Measurements from ENCODE around the gene MFN2.

MFN2 gene

GRCh38 chr1:12029720-12030339 is 49.6 kb downstream of the MFN2 start:
- TF ChIP-seq ZNF514 (tag by site-specific recombination; IDR thresholded peaks at IDR 0.05) (no peak), GLIS2 (tag by site-specific recombination; IDR thresholded peaks at IDR 0.05) (peak; percentile 14; the same call in 1 of the 2 replicates)
- CTCF ChIA-PET: interaction anchor here (0.6 to 1.5 kb wide), 5 partner anchors 40 to 215 kb away, joined by 3 to 6 read pairs (median 3); no protein-coding TSS in a partner anchor
- Histone ChIP-seq H3K9me3 (ENCODE audit: control insufficient read depth, insufficient read depth, low read depth, low read length) (no peaks in the 10 kb centered on the region), H3K27ac (ENCODE audit: extremely low read depth, low read depth, low read length) (no peak overlapping the region), H3K36me3 (ENCODE audit: control insufficient read depth in 2 of 2, insufficient read depth in 1 of 2, low read length in 2 of 2) (peaks cover 3 to 67% of the 10 kb centered on the region in 2 experiments; a peak in 2 of 3 replicates), H3K4me1 (ENCODE audit: control insufficient read depth, insufficient read depth, low read length) (no peaks in the 10 kb centered on the region), H3K4me3 (ENCODE audit: low read depth, low read length) (no peak overlapping the region)
- POLR2A ChIA-PET: interaction anchor here (4.2 kb wide), 1 partner anchor 10 kb away, joined by 32 read pairs; the partner anchor contains the start of gene MIIP

GRCh38 chr1:12031039-12031980 is 51.1 kb downstream of the MFN2 start:
- no peak overlapping the region for H3K4me3 ChIP-seq (ENCODE audit: low read depth, low read length)
- ChIA-PET CTCF (interaction anchor here (0.6 to 1.5 kb wide), 14 partner anchors 8 to 203 kb away, joined by 3 to 6 read pairs (median 4); no protein-coding TSS in a partner anchor), POLR2A (interaction anchor here (0.5 to 4.2 kb wide), 4 partner anchors 12 to 135 kb away, joined by 3 to 32 read pairs (median 4); partner anchors contain the start of gene MIIP)
- no peaks in the 10 kb centered on the region for H3K4me1 ChIP-seq (ENCODE audit: control insufficient read depth, insufficient read depth, low read length)
- H3K36me3 ChIP-seq (ENCODE audit: control insufficient read depth in 2 of 2, insufficient read depth in 1 of 2, low read length in 2 of 2): peaks cover 0 to 53% of the 10 kb centered on the region in 2 experiments; a peak in 2 of 3 replicates
- no peaks in the 10 kb centered on the region for H3K9me3 ChIP-seq (ENCODE audit: control insufficient read depth, insufficient read depth, low read depth, low read length)
- no peak overlapping the region for H3K27ac ChIP-seq (ENCODE audit: extremely low read depth, low read depth, low read length)
- TF ChIP-seq ZNF391 (tag by site-specific recombination; IDR thresholded peaks at IDR 0.05; ENCODE audit: borderline replicate concordance, low read depth) (no peak), ZBTB17 (tag by site-specific recombination; IDR thresholded peaks at IDR 0.05) (no peak), ZNF600 (tag by site-specific recombination; IDR thresholded peaks at IDR 0.05) (no peak), IKZF3 (tag by site-specific recombination; IDR thresholded peaks at IDR 0.05) (no peak), AEBP2 (tag by site-specific recombination; IDR thresholded peaks at IDR 0.05; ENCODE audit: borderline replicate concordance) (no peak), ZNF354C (tag by site-specific recombination; IDR thresholded peaks at IDR 0.05; ENCODE audit: borderline replicate concordance, low read depth) (no peak), PBX3 (CRISPR knock-in tag; IDR thresholded peaks at IDR 0.05) (no peak), ZNF169 (tag by site-specific recombination; IDR thresholded peaks at IDR 0.05) (no peak), KLF1 (tag by site-specific recombination; IDR thresholded peaks at IDR 0.05) (no peak; the same call in none of the 2 replicates), ZNF645 (tag by site-specific recombination; IDR thresholded peaks at IDR 0.05) (no peak), ZNF560 (tag by site-specific recombination; IDR thresholded peaks at IDR 0.05; ENCODE audit: borderline replicate concordance) (no peak), PATZ1 (tag by site-specific recombination; IDR thresholded peaks at IDR 0.05) (peak; percentile 9; the same call in 1 of the 2 replicates), ZNF704 (tag by site-specific recombination; IDR thresholded peaks at IDR 0.05) (no peak), KLF9 (tag by site-specific recombination; IDR thresholded peaks at IDR 0.05; ENCODE audit: low read depth) (no peak), ZNF26 (tag by site-specific recombination; IDR thresholded peaks at IDR 0.05) (no peak), CTCF (tag by site-specific recombination; IDR thresholded peaks at IDR 0.05) (peak; percentile 53; the same call in 1 of the 2 replicates), MZF1 (tag by site-specific recombination; IDR thresholded peaks at IDR 0.05; ENCODE audit: borderline replicate concordance) (peak; percentile 54; the same call in 1 of the 2 replicates)
